ENCODE measurements around the gene AP1AR. TPM values are rescaled to one million over a fixed set of nuclear protein-coding genes. Genes with fewer than 3 reads are reported as not detected.
"Not testable (repeated sequence)": the region's sequence is repeated elsewhere in the genome, so short reads cannot be mapped to it uniquely, and the experiment has no call there.

AP1AR gene
- total RNA-seq, 1 experiment from 2014 or later: 30.8 TPM

DNA sequence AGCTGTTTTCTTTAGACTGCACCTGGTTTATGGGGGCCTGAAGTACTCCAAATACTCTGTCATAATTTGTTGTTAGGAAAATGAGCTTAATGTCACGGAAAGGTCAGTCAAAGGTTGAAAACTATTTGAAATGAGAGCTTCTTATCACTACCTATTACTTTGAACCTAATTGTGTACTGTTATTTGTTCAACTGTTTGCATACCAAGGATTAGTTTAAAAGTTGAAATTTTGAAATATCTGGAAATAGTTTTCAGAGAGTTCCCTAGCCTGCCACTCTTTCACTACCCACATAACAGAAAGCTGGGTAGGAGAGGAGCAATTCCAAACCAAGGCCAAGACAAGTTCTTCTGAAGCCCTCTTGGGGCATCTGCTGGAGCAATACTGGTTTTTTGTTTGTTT lies 28.0 kb upstream of the AP1AR start:
- H3K36me3 Mint-ChIP-seq (ENCODE audit: insufficient read depth, unreplicated experiment): no peaks in the 10 kb centered on the region
- no peaks in the 10 kb centered on the region for H3K9me3 Mint-ChIP-seq (ENCODE audit: low read depth, unreplicated experiment)
- no peak overlapping the region for H3K4me3 Mint-ChIP-seq (ENCODE audit: low read depth, unreplicated experiment)
- CTCF ChIA-PET: no interaction called here
- BruUV-seq (replicated peaks): no TSS peak
- DNase-seq: no peak
- no peak overlapping the region for H3K27ac Mint-ChIP-seq (ENCODE audit: unreplicated experiment)
- H3K4me1 Mint-ChIP-seq (ENCODE audit: low read depth, unreplicated experiment): peaks cover 10% of the 10 kb centered on the region
- intact Hi-C loops (cut with micrococcal nuclease; ENCODE audit: unreplicated experiment): no loop called here
- TF ChIP-seq, protein P1, sequence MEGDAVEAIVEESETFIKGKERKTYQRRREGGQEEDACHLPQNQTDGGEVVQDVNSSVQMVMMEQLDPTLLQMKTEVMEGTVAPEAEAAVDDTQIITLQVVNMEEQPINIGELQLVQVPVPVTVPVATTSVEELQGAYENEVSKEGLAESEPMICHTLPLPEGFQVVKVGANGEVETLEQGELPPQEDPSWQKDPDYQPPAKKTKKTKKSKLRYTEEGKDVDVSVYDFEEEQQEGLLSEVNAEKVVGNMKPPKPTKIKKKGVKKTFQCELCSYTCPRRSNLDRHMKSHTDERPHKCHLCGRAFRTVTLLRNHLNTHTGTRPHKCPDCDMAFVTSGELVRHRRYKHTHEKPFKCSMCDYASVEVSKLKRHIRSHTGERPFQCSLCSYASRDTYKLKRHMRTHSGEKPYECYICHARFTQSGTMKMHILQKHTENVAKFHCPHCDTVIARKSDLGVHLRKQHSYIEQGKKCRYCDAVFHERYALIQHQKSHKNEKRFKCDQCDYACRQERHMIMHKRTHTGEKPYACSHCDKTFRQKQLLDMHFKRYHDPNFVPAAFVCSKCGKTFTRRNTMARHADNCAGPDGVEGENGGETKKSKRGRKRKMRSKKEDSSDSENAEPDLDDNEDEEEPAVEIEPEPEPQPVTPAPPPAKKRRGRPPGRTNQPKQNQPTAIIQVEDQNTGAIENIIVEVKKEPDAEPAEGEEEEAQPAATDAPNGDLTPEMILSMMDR (IDR thresholded peaks at IDR 0.05; ENCODE audit: unreplicated experiment): no peak
- no peaks in the 10 kb centered on the region for H3K27me3 Mint-ChIP-seq (ENCODE audit: unreplicated experiment)

DNA sequence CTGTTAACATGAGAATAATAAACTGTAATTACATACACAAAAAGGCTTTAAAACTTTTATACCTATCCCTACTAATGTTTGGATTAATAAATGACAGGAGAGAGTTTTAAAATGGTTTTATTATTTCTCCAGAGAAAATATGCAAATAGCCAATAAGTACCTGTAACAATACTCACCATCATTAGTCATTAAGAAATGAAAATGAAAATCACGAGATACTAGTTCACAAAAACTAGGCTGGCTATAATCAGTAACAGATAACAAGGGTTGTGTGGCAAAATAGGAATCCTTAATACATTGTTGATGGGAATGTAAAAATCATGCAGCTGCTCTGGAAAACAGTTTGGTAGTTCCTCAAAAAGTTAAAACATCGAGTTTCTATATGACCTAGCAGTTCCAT lies 25.2 kb upstream of the AP1AR start:
- TF ChIP-seq, protein P1 (IDR thresholded peaks at IDR 0.05; ENCODE audit: unreplicated experiment): no peak
- intact Hi-C loops (cut with micrococcal nuclease; ENCODE audit: unreplicated experiment): no loop called here
- CTCF ChIA-PET: no interaction called here
- no peak overlapping the region for H3K4me3 Mint-ChIP-seq (ENCODE audit: low read depth, unreplicated experiment)
- H3K27ac Mint-ChIP-seq (ENCODE audit: unreplicated experiment): no peak overlapping the region
- DNase-seq: no peak
- H3K4me1 Mint-ChIP-seq (ENCODE audit: low read depth, unreplicated experiment): no peaks in the 10 kb centered on the region
- no TSS peak for BruUV-seq (replicated peaks)
- no peaks in the 10 kb centered on the region for H3K27me3 Mint-ChIP-seq (ENCODE audit: unreplicated experiment)
- H3K36me3 Mint-ChIP-seq (ENCODE audit: insufficient read depth, unreplicated experiment): no peaks in the 10 kb centered on the region
- H3K9me3 Mint-ChIP-seq (ENCODE audit: low read depth, unreplicated experiment): no peaks in the 10 kb centered on the region

DNA sequence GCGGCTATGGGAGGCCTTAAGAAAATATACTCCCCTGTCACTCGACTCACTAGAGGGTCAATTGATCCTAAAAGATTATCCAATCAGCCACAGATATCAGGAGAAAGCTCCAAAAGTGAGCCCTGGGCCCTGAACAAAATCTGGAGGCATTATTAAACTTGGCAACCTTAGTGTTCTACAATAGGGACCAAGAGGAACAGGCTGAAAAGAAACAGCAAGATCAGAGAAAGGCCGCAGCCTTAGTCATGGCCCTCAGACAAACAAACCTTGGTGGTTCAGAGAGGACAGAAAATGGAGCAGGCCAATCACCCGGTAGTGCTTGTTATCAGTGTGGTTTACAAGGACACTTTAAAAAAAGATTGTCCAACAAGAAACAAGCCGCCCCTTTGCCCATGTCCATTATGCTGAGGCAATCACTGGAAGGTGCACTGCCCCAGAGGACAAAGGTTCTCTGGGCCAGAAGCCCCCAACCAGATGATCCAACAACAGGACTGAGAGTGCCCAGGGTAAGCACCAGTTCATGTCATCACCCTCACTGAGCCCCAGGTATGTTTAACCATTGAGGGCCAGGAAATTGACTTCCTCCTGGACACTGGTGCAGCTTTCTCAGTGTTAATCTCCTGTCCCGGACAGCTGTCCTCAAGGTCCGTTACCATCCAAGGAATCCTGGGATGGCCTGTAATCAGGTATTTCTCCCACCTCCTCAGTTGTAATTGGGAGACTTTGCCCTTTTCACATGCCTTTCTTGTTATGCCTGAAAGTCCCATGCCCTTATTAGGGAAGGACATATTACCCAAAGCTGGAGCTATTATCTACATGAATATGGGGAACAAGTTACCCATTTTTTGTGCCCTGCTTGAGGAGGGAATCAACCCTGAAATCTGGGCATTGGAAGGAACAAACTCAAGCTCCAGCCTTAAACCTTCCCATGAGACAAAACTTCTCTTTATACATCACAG lies 23.2 kb upstream of the AP1AR start:
- H3K36me3 Mint-ChIP-seq (ENCODE audit: insufficient read depth, unreplicated experiment); H3K4me1 Mint-ChIP-seq (ENCODE audit: low read depth, unreplicated experiment); intact Hi-C loops (cut with micrococcal nuclease; ENCODE audit: unreplicated experiment); H3K27me3 Mint-ChIP-seq (ENCODE audit: unreplicated experiment); DNase-seq; BruUV-seq (replicated peaks); H3K27ac Mint-ChIP-seq (ENCODE audit: unreplicated experiment); H3K9me3 Mint-ChIP-seq (ENCODE audit: low read depth, unreplicated experiment); CTCF ChIA-PET; H3K4me3 Mint-ChIP-seq (ENCODE audit: low read depth, unreplicated experiment): not testable (repeated sequence)

DNA sequence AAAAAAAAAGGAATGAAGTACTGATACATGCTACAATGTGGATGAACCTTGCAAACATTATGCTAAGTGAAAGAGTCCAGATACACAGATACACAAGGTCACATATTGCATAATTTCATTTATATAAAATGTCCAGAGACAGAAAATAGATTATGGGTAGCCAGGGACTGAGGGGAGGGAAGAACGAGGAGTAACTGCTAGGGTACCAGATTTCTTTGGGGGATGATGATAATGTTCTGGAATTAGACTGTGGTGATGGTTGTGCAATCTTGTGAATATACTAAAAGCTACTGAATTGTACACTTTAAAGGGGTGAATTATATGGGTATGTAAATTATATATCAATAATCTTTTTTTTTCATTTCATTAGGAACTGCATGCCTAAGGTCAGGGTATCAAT lies 20.8 kb upstream of the AP1AR start:
- Mint-ChIP-seq H3K36me3 (ENCODE audit: insufficient read depth, unreplicated experiment) (no peaks in the 10 kb centered on the region), H3K4me1 (ENCODE audit: low read depth, unreplicated experiment) (peaks cover 9% of the 10 kb centered on the region), H3K9me3 (ENCODE audit: low read depth, unreplicated experiment) (no peaks in the 10 kb centered on the region), H3K4me3 (ENCODE audit: low read depth, unreplicated experiment) (no peak overlapping the region), H3K27me3 (ENCODE audit: unreplicated experiment) (no peaks in the 10 kb centered on the region), H3K27ac (ENCODE audit: unreplicated experiment) (no peak overlapping the region)
- no peak for DNase-seq
- CTCF ChIA-PET: no interaction called here
- BruUV-seq (replicated peaks): no TSS peak
- TF ChIP-seq, protein P1 (IDR thresholded peaks at IDR 0.05; ENCODE audit: unreplicated experiment): no peak
- intact Hi-C loops (cut with micrococcal nuclease; ENCODE audit: unreplicated experiment): no loop called here

DNA sequence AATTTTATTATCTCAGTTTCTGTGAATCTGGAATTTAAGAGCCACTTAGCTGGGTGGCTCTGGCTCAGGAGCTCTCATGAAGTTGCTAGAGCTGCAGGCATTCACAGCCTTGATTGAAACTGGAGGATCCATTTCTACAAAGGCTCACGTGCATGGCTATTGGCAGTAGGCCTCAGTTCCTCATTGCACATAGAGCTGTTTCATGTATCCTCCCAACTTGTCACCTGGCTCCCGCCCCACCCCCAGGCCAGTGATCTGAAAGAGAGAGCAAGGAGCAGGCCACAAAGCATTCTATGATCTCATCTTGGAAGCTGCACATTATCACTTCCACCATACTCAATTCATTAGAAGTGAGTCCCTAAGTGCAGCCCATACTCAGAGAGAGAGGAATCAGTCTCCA lies 18.5 kb upstream of the AP1AR start:
- H3K27ac Mint-ChIP-seq (ENCODE audit: unreplicated experiment): no peak overlapping the region
- intact Hi-C loops (cut with micrococcal nuclease; ENCODE audit: unreplicated experiment): no loop called here
- H3K27me3 Mint-ChIP-seq (ENCODE audit: unreplicated experiment): no peaks in the 10 kb centered on the region
- TF ChIP-seq, protein P1 (IDR thresholded peaks at IDR 0.05; ENCODE audit: unreplicated experiment): no peak
- no peaks in the 10 kb centered on the region for H3K9me3 Mint-ChIP-seq (ENCODE audit: low read depth, unreplicated experiment)
- no peak overlapping the region for H3K4me3 Mint-ChIP-seq (ENCODE audit: low read depth, unreplicated experiment)
- DNase-seq: no peak
- no TSS peak for BruUV-seq (replicated peaks)
- CTCF ChIA-PET: no interaction called here
- H3K4me1 Mint-ChIP-seq (ENCODE audit: low read depth, unreplicated experiment): peaks cover 9% of the 10 kb centered on the region
- H3K36me3 Mint-ChIP-seq (ENCODE audit: insufficient read depth, unreplicated experiment): no peaks in the 10 kb centered on the region

Measured in Calu3 (cell line).